NCI-H146 treated with DMSO at 0.1 percent for 48 hours (cell line): Measurements from ENCODE around the gene HFM1.
"Not testable (repeated sequence)": the region's sequence is repeated elsewhere in the genome, so short reads cannot be mapped to it uniquely, and the experiment has no call there.

ENCODE experiments used
- DNase-seq: peaks from one replicate; lab custom pipeline; 2025; ENCODE audit not compliant: unreplicated experiment; lab: John Stamatoyannopoulos, UW

HFM1 gene

GRCh38 chr1:91381844-91382243 is 22.8 kb downstream of the HFM1 start:
- DNase-seq = no peak

- no peak for DNase-seq
Observed at GRCh38 chr1:91374086-91374485, 30.6 kb downstream of the HFM1 start.

GRCh38 chr1:91372230-91372629 is 32.4 kb downstream of the HFM1 start:
- DNase-seq = not testable (repeated sequence)

GRCh38 chr1:91349524-91349923 is 55.1 kb downstream of the HFM1 start:
- DNase-seq = no peak

GRCh38 chr1:91346824-91347223 is 57.8 kb downstream of the HFM1 start:
- DNase-seq = no peak

- DNase-seq = no peak
Observed at GRCh38 chr1:91345395-91346005, 59.1 kb downstream of the HFM1 start.

- no peak for DNase-seq
Observed at GRCh38 chr1:91338501-91338900, 66.1 kb downstream of the HFM1 start.

GRCh38 chr1:91335603-91336002 is 69.0 kb downstream of the HFM1 start:
- no peak for DNase-seq

- no peak for DNase-seq
Observed at GRCh38 chr1:91334856-91335255, 69.8 kb downstream of the HFM1 start.

GRCh38 chr1:91325456-91325855 is 79.2 kb downstream of the HFM1 start:
- DNase-seq = no peak

- no peak for DNase-seq
Observed at GRCh38 chr1:91314643-91315042, 90.0 kb downstream of the HFM1 start.

GRCh38 chr1:91311672-91312071 is 93.0 kb downstream of the HFM1 start:
- no peak for DNase-seq

- no peak for DNase-seq
Observed at GRCh38 chr1:91308544-91308943, 96.1 kb downstream of the HFM1 start.

GRCh38 chr1:91307784-91308409 is 96.7 kb downstream of the HFM1 start:
- DNase-seq = no peak

GRCh38 chr1:91303165-91303564 is 101.5 kb downstream of the HFM1 start:
- no peak for DNase-seq

GRCh38 chr1:91288843-91289553 is 115.6 kb downstream of the HFM1 start:
- not testable (repeated sequence) for DNase-seq

GRCh38 chr1:91286962-91287317 is 117.7 kb downstream of the HFM1 start:
- not testable (repeated sequence) for DNase-seq

- DNase-seq = peak; percentile 1
Observed at GRCh38 chr1:91286259-91286961, 118.2 kb downstream of the HFM1 start.

- no peak for DNase-seq
Observed at GRCh38 chr1:91283421-91283726, 121.3 kb downstream of the HFM1 start.

GRCh38 chr1:91282695-91283420 is 121.8 kb downstream of the HFM1 start:
- DNase-seq = peak; percentile 27

GRCh38 chr1:91281782-91282181 is 122.9 kb downstream of the HFM1 start:
- no peak for DNase-seq
